SK-N-MC (cell line): ENCODE measurements around the gene EVX2.
A peak's percentile ranks its signal among the peaks of the same experiment; 100 is the strongest.

Experiments used
- DNase-seq: peaks from one replicate; pipeline ENCODE4 v3.0.0-alpha.2; 2011; ENCODE audit warnings: low read depth, low spot score
- H3K27ac ChIP-seq: fragments of 200-600 bp; sonication (generic); 2 replicates; pipeline ENCODE4 v1.5.1; 2016; ENCODE audit warnings: mixed run types
- H3K36me3 ChIP-seq: fragments of 200-600 bp; sonication (generic); 2 replicates; pipeline ENCODE4 v1.6.1; 2017; ENCODE audit warnings: antibody characterized with exemption, low read length, mixed read lengths; ENCODE audit not compliant: insufficient read depth
- H3K4me3 ChIP-seq: fragments of 200-600 bp; sonication (generic); 2 replicates; pipeline ENCODE4 v1.5.1; 2016
- H3K9ac ChIP-seq: fragments of 200-600 bp; sonication (generic); 2 replicates; pipeline ENCODE4 v1.8.0; 2017; ENCODE audit warnings: mixed run types, mixed read lengths; ENCODE audit not compliant: insufficient read length
- H3K9me3 ChIP-seq: fragments of 200-600 bp; sonication (generic); 2 replicates; pipeline ENCODE4 v1.6.1; 2017; ENCODE audit warnings: low read depth, mild to moderate bottlenecking, antibody characterized with exemption, low read length, moderate library complexity, mixed read lengths
- EZH2 ChIP-seq: fragments of 200-600 bp; sonication (generic); IDR thresholded peaks from one replicate; pipeline ENCODE4 v1.6.1; 2017; ENCODE audit warnings: antibody characterized with exemption
- FOXP2 ChIP-seq: optimal IDR thresholded peaks from 2 replicates; pipeline ENCODE3; 2011; ENCODE audit warnings: mild to moderate bottlenecking, moderate library complexity; ENCODE audit not compliant: insufficient read depth; ENCODE audit errors: extremely low read length, control extremely low read depth
- POLR2AphosphoS5 ChIP-seq: IDR thresholded peaks from 2 replicates; pipeline ENCODE4 v1.6.1; 2012; ENCODE audit warnings: mild to moderate bottlenecking, low read depth, low read length, borderline replicate concordance

EVX2 gene

DNA sequence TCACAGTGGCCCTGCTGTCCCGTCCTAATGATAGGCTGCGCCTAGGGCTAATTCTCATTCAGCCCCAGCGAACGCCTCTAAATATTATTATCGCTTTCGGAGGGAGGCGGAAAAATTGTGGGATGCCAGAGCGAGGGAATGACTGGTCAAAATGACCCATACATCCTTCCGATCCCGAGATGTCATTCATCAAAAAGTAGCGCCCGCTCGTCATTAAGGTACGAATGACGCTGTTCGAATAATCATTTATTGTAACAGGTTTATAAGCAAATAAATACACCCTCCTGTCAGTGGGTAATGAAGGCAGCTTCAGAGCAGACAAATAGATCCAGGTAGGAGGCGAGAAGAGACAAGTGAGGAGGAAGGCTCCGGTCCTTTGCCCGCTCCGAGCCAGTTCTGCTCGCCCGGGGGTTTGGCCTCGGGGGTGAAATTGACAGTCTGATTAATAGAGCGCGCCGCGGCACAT, at the start of gene EVX2:
TSS of gene EVX2 (minus strand) at position 167 of the 466 bp plus-strand sequence. CDS start 186 bp downstream, outside the sequence.
- Histone ChIP-seq H3K27ac (peak within 1 kb of the TSS; percentile 76), H3K9ac (peak within 1 kb of the TSS; percentile 79), H3K36me3 (peaks cover 11% of the 10 kb centered on the region; the same call in 1 of the 2 replicates), H3K9me3 (no peaks in the 10 kb centered on the region), H3K4me3 (peak within 1 kb of the TSS; percentile 83)
- TF ChIP-seq EZH2 (no peak), POLR2AphosphoS5 (no peak), FOXP2 (no peak)
- no peak for DNase-seq

DNA sequence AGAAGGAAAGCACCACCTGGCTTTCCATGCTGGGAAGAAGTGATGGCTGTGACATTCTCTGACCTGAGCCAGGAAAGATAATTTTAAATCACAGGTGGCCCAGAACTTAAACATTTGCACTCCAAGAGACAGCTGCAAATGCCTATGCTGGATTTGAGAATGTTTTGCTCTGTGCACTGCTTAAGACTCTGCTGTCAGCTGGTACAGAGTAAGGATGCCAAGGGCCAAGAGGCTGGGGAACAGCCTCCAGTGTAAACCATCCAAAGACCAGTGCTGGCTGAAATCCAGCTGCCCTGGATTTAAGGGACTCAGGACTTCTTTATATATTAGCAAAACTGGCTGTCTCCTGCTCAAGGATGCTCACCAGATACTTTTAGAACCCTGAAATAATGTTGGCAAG, 49.6 kb upstream of the EVX2 start:
- DNase-seq, result no peak
- Histone ChIP-seq H3K36me3 (no peaks in the 10 kb centered on the region), H3K4me3 (no peak overlapping the region), H3K9ac (no peak overlapping the region), H3K9me3 (no peaks in the 10 kb centered on the region), H3K27ac (no peak overlapping the region)
- no peak for TF ChIP-seq POLR2AphosphoS5
- no peak for TF ChIP-seq EZH2
- no peak for TF ChIP-seq FOXP2

DNA sequence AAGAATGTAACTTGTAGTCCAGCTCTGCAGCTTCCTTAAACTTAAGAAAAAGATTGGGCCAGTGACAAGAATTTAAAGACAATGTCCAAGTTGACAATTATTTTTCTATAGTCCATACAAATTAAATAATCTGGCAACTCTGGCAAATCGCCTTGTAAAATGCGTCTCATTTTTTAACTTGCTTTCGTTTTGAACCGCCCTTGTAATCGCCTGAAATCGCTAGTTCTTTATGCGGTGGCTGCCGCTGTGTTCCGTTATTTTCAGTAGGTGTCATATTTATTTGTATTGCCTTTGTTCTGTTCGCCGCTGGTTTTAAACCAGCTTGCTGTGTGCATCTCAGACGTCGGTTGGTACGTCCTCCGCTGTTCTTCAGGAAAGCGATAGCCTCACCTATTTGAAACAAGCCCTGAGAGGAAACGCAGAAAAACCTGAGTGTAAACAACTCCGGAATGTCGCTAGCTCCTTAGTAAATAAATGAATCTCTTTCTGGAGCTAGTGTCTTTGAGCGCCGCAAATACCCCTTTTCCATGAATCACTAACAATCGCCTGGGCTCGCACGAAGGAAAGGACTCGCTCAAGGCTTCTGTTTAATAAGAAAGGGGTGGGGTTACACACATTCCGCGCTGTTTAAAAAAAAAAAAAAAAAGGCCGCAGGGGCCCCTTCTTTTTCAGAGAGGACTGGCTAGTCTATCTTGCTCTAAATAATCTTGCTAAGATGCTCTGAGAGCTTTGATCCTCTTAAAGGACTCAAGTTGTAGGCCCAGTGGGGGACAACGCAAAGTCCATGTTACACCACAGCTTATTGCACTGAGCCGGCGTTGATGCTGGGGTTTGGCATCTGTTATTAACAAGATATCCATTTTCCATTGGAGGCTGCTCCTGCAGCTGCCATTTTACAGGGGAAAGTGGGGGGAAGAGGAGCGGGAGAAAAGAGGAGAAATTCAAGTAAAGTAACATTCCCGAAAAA, 48.7 kb upstream of the EVX2 start:
- H3K4me3 ChIP-seq, result no peak overlapping the region
- no peaks in the 10 kb centered on the region for H3K36me3 ChIP-seq
- H3K27ac ChIP-seq, result no peak overlapping the region
- no peaks in the 10 kb centered on the region for H3K9me3 ChIP-seq
- DNase-seq, result no peak
- H3K9ac ChIP-seq, result no peak overlapping the region
- no peak for TF ChIP-seq EZH2
- TF ChIP-seq FOXP2, result no peak
- TF ChIP-seq POLR2AphosphoS5, result no peak

DNA sequence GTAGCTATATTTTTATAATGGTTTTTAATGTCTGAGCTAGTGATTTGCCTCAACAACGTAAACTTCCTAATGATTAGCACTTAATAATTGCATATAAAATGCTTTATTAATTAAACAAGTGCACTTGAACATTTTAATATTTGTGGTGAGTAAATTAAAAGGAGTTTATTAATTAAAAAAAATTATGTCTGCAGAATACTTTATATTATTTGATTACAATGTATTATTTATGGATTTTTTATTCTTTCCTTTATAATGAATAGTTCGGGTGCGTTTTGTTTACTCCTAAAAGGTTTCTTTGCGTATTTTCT, 48.0 kb upstream of the EVX2 start:
- Histone ChIP-seq H3K4me3 (peak overlapping the region; percentile 89; the same call in 1 of the 2 replicates), H3K36me3 (no peaks in the 10 kb centered on the region), H3K9me3 (no peaks in the 10 kb centered on the region), H3K9ac (no peak overlapping the region), H3K27ac (no peak overlapping the region)
- TF ChIP-seq FOXP2 (no peak), POLR2AphosphoS5 (no peak), EZH2 (no peak)
- no peak for DNase-seq

DNA sequence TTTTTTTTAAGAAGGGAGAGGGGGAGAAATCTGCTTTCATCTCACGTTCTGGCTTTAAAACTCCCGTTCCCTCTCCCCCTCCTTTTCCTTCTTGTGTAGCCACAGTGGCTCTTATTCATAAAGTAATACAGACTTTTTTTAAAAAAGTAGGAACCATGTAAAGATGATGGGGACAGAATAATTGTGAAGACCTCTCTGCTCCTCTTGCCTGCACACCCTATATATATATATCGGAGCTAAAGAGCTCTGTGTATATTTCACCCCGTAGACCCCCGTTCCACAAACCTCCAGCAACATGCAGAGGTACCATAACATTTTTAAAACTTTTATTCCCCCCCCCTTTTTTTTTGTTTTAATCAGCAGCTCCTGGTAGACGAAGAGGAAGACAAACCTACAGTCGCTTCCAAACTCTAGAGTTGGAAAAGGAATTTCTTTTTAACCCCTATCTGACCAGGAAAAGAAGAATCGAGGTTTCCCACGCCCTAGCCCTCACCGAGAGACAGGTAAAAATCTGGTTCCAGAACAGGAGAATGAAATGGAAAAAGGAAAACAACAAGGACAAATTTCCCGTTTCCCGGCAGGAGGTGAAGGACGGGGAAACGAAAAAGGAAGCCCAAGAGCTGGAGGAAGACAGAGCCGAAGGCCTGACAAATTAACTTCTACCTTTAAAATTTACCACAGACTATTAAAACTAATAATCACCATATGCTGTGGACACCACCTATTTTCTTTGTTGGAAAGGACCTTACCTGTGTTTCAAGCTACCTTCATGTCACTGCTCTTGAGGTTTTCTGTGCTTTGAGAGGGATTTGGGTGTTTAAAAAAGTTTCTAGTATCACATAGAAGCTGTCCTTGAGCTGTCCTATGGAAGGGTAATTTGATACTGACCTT, 47.4 kb upstream of the EVX2 start:
- H3K9ac ChIP-seq, result peak overlapping the region; percentile 17
- TF ChIP-seq FOXP2, result no peak
- TF ChIP-seq EZH2, result no peak
- no peak for TF ChIP-seq POLR2AphosphoS5
- DNase-seq, result no peak
- no peak overlapping the region for H3K27ac ChIP-seq
- no peaks in the 10 kb centered on the region for H3K36me3 ChIP-seq
- peak overlapping the region; percentile 89 for H3K4me3 ChIP-seq
- H3K9me3 ChIP-seq, result no peaks in the 10 kb centered on the region

DNA sequence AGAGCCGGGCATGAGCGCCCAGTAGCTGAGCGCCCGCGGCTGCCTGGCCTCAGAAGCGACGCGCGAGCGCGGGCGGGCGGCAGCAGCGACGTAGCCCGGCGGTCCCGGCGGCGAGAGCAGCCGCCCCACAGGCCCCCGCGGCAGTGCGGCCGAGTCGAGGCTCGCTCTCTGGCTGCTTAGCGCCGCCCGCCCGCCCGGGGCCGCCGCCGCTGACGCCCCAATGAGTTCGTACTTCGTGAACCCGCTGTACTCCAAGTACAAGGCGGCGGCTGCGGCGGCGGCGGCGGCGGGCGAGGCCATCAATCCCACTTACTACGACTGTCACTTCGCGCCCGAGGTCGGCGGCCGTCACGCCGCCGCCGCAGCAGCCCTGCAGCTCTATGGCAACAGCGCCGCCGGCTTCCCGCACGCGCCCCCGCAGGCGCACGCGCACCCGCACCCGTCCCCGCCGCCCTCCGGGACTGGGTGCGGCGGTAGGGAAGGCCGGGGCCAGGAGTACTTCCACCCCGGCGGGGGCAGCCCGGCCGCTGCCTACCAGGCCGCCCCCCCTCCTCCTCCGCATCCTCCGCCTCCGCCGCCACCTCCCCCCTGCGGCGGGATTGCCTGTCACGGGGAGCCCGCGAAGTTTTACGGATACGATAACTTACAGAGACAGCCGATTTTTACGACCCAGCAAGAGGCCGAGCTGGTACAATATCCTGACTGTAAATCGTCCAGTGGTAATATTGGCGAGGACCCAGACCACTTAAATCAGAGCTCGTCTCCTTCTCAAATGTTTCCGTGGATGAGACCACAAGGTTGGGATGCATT, 46.6 kb upstream of the EVX2 start:
- no peak for DNase-seq
- peak overlapping the region; percentile 17 for H3K9ac ChIP-seq
- peak overlapping the region; percentile 89 for H3K4me3 ChIP-seq
- H3K36me3 ChIP-seq, result no peaks in the 10 kb centered on the region
- TF ChIP-seq EZH2 (no peak), POLR2AphosphoS5 (no peak; the same call in 1 of the 2 replicates), FOXP2 (no peak)
- no peak overlapping the region for H3K27ac ChIP-seq
- H3K9me3 ChIP-seq, result no peaks in the 10 kb centered on the region

DNA sequence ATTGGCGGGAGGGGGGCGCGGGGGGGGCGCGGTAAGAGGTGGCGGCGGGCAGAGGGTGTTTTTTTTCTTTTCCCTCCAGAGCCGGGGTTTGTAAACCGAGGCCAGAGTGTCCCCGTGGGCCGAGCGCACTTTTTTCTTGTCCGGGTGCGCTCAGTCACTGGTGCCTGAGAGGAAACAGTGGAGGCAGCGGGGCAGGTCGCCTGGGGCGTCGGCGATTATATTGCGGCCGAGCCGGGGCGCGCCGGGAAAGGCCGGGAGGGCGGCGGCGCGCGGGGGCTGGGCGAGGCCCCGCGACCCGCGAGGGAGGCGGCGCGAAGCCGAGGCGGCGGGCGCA, 46.0 kb upstream of the EVX2 start:
- peak overlapping the region; percentile 89 for H3K4me3 ChIP-seq
- DNase-seq, result no peak
- no peaks in the 10 kb centered on the region for H3K36me3 ChIP-seq
- peak overlapping the region; percentile 88; the same call in 1 of the 2 replicates for H3K27ac ChIP-seq
- H3K9ac ChIP-seq, result peak overlapping the region; percentile 72
- H3K9me3 ChIP-seq, result no peaks in the 10 kb centered on the region
- no peak for TF ChIP-seq FOXP2
- TF ChIP-seq POLR2AphosphoS5, result no peak
- TF ChIP-seq EZH2, result no peak
